ENCODE data around the gene SLC22A14.
"Not testable (repeated sequence)": the region's sequence is repeated elsewhere in the genome, so short reads cannot be mapped to it uniquely, and the experiment has no call there.

SLC22A14 gene

DNA sequence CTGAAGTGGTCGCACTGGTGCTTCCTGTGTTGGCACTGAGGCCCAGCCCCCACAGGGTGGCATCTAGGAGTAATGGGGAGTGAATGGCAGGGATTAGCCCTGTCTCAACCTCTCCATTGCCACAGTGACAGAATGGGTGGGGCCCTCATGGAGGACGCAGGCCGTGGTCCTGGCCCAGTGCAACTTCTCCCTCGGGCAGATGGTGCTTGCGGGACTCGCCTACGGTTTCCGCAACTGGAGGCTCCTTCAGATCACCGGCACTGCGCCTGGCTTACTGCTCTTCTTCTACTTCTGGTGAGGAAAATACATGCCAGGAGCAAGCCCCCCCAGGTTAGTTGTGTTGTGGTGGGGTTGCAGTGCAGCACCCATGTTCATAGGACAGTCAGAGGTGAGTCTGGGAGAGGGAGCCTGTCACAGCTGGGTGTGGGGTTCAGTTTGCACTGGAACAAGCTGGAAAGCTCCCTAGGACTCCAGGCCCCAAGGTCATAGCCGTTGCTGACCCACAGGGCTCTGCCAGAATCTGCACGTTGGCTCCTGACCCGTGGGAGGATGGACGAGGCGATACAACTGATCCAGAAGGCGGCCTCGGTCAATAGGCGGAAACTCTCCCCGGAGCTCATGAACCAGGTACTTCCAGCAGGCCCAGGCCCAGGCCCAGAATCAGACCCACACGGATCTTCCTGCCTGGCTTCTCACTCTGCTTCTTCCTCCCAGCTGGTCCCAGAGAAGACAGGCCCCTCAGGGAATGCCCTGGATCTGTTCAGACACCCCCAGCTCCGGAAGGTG is 7.0 kb upstream of the SLC22A14 start:
- DNase-seq = no peak

DNA sequence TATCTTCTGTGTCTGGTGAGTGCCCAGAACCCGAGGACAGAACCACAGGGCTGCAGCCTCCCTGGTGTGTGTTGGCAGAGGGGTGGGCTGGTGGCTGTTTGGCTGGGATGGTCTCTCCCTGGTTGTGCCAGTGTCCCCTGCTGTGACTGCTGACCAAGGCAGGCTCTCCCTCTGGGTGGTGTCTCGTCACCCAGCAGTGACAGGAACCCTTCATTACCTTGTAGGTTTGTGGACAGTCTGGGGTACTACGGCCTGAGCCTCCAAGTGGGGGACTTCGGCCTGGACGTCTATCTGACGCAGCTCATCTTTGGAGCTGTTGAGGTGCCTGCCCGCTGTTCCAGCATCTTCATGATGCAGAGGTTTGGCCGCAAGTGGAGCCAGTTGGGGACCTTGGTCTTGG is 6.4 kb upstream of the SLC22A14 start:
- DNase-seq = no peak

DNA sequence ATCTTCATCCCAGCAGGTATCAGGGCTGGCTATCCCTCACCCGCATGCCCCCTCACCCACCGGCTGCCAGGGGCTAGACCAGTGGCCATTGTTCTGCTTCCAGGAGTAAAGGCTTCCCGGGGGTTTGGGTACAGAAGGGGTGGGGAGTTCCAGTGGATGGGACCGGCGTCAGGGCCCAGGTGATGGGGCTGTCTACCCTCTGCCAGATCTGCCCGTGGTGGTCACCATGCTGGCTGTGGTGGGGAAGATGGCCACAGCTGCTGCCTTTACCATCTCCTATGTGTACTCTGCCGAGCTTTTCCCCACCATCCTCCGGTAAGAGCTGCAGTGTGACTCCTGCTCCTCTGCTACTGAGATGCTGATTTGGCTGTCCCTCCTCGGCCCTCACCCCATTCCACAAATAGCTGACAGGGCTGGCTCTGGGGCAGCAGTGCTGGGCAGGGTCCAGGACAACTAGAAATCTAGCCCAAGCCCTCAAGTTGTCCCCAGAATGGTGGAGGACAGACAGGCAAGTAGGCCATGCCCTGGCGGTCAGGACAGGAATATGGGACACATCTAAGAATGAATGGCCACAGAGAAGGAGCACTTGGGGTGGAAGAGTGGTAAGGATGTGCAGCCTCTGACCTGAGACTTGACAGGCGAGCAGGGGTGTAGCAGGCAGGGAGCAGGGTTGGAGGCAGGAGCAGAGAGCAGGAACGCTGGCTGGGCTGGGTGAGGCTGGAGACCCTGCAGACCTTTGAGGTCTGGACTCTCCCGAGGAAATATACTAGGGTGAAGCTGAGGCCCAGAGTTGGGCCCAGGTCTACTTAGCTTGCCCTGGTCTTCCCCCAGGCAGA is 5.8 kb upstream of the SLC22A14 start:
- no peak for DNase-seq

DNA sequence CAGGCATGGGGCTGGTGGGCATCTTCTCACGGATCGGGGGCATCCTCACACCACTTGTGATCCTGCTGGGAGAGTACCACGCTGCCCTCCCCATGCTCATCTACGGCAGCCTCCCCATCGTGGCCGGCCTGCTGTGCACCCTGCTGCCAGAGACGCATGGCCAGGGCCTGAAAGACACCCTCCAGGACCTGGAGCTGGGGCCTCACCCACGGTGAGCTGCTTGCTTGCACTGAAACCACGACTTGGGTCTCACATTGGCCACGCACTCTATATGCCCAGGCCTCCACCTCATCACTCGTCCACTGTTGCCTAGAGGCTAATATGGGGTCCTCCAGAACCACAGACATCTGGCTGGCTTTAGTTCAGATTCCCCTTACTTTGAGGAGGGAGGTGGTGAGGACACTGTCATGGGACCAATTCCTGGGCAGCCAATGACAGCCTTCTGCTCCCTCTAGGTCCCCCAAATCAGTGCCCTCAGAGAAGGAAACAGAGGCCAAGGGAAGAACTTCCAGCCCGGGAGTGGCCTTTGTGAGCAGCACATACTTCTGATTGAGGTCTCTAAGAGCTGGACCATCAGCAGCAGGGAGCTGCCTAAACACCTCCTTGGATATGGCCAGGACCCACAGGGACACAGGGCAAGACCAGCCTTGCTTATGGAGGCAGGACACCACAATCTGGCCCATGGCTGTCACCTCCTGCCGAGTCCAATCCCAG is 5.0 kb upstream of the SLC22A14 start:
- no peak for DNase-seq

DNA sequence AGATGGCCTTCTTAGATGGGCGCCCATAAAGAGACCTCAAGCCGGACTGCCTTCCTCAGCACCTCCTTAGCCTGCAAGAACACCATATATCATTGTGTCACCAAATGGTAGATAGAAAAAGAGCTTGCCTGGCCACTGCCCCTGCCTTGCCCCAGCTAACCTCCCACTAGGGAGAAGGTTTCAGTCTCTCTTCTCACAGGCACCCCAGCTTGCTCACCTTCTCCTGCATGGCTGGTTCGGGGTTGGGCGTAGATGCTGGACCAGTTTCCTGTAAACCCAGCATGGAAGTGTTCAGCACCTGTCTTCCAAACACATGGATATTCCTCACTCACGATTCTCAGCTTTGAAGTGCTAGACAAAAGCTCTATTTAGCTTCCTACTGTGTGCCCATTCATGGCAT is 3.3 kb upstream of the SLC22A14 start:
- DNase-seq = no peak

DNA sequence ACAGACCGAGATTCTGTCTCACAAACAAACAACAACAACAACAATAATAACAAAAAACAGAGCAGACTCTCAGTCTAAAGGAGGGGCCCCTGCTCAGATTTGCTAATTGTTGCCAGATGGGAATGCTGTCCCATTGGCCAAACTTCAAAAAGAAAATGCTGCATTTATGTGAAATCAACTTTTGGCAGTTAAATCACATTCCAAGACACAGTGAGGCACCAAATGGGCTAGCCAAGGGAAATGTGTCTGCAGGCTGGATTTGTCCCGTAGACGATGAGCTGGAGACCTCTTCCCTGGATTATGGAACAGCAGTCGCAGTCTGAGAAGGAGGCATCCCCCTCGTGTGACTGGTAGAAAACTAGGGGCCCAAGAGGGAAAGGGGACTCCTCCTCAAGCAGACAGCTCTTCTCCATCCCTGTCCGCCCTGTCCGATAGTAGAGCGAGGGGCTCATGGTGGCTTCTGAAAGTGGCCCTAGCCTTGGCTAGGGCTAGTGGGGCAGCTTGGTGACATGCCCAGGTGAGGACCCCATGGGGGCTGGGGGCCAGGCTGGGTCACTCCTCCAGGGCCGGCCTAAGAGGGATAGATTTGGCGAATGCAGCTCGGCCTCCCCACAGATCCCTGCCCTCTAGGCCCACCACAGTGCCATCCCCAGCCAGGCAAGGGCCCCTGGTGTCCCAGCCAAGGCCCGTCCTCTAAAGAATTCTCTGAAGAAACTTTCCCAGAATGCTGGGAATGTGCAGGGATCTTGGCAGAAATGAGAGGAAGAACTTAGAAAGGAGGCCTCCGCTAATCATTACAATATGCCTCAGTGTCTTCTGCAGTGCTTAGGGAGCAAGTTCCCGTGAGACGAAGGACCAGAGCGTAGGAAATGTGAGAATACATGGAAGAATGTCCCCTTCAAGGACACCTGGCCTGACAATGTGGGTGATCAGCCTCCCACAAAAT is 2.0 kb downstream of the SLC22A14 start:
- no peak for DNase-seq

DNA sequence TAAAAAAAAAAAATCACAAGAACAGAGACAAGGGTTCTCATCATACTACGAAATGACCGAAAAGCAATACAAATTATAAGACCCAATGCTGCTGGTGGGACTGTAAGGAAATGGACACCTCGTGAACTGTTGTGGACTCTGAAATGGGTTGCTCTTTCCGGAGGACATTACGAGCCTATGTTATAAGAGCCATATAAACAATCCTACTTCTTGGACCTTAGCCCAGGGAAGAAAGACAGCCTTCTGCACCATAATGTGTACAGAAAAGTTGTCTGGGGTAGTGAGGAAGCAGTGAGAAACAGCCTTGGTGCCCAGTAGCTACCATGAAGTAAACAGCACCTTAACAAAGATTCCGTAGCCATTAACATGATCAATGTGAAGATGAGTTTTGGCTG is 2.7 kb downstream of the SLC22A14 start:
- no peak for DNase-seq

DNA sequence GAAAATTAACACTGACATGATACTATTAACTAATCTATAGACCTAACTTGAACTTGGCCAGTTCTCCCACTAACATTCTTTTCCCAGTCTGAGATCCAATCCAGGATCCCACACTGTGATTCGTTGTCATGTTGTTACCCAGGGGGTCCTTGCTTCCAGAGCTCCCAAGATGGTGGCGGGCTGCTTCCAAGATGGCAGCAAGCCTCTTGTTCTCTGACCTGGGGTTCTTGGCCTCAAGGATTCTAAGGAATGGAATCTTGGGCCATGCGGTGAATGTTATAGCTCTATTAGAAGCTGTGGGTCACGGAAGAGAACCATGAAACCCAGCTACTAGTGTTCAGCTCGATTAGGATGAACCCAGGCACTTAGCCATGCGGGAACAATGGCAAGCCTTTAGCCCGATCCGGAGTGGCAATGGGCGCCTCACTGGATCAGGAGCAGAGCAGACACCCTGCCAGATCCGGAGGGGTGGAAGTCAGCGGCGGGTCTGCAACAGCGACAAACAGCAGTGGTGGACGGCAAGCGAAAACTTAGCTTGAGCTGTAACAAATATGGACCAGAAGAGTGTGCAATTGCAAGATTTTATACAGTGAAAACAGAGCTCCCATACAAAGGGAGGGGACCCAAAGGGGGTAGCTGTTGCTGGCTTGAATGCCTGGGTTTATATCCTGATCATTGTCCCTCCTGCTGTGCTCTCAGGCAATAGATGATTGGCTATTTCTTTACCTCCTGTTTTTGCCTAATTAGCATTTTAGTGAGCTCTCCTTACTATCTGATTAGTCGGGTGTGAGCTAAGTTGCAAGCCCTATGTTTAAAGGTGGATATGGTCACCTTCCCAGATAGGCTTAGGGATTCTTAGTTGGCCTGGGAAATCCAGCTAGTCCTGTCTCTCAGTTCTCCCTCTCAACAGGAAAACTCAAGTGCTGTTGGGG is 7.5 kb downstream of the SLC22A14 start:
- DNase-seq = not testable (repeated sequence)

DNA sequence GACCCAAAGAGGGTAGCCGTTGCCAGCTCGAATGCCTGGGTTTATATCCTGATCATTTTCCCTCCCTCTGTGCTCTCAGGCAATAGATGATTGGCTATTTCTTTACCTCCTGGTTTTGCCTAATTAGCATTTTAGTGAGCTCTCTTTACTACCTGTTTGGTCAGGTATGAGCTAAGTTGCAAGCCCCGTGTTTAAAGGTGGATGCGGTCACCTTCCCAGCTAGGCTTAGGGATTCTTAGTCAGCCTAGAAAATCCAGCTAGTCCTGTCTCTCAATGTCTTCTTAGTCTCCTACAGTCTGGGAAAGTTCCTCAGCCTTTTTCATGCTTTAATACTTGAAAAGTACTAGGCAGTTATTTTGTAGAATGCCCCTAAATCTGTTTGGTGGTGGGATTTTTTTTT is 15.0 kb downstream of the SLC22A14 start:
- DNase-seq = not testable (repeated sequence)

DNA sequence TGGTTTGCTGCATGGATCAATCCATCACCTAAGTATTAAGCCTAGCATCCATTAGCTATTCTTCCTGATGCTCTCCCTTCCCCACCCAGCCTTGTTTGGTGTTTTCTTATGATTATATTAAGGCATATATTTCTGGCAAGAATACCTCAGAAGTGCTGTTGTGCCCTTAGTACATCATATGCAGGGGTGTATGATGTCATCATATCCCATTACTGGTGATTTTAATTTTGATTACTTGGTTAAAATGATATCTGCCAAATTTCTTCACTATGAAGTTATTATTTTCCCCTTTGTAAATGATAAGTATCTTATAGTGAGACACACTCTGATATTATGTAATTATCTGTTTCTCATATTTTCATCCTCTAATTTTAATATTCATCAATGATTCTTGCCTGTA is 15.4 kb downstream of the SLC22A14 start:
- DNase-seq = no peak

DNA sequence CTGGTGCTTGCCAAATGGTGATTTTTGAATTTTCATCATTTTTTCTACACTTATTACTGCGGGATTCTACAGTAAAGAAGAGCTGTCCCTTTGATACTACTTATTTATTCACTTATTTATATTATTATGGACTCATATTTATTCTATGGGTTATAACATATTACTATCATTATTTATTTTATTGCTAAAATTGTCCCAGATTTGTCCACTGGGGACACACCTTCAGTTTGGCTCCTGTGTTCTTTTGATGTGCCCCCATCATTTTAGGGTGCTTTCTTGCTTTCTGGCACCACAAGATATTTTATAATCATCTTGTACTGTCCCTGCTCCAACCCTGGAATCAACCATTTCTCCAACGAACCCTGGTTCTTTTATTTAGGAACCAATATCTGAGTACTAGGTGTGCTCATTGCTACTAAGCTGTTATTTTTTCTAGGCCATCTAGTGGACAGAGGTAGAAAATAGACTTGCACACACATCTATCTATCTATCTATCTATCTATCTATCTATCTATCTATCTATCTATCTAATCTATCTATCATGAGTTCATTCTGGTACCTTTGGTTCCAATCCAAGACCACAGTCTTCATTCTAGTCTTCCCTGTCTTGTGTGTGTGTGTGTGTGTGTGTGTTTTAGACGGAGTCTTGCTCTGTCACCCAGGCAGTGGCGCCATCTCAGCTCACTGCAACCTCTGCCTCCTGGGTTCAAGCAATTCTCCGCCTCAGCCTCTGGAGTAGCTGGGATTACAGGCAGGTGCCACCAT is 16.0 kb downstream of the SLC22A14 start:
- DNase-seq = peak; percentile 14

DNA sequence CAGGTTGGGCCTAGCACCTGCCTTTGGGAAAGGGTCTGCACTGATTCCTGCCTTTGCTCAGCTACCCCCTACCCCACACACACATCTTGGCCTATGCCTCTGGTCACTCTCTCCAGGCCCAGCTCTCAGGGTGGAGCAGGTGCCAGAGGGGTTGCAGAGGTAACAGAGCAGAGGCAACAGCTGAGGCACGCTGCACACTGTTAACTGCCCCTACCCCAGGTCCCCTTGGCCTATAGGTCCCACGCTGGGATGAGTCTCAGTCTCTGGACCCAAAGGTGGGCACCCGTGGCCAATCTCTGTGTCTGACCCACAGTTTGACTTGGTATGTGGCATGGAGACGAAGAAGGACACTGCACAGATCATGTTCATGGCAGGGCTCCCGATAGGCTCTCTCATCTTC is 24.8 kb downstream of the SLC22A14 start:
- no peak for DNase-seq

DNA sequence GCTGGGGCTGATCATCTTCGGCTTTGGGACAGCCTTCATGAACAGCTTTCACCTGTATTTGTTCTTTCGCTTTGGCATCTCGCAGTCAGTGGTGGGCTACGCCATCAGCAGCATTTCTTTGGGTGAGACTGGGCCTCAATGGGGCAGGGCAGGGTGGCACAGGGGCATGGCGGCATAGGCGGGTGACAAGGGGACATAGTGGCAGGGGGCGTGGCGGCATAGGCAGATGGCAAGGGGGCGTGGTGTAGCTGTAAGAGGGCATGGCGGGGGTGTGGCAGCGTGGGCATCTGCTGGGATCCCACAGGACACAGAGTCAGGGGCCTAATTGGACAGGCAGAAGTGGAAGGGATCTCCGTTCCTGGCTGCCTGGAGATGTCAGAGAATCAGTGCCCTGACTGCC is 25.5 kb downstream of the SLC22A14 start:
- DNase-seq = no peak

DNA sequence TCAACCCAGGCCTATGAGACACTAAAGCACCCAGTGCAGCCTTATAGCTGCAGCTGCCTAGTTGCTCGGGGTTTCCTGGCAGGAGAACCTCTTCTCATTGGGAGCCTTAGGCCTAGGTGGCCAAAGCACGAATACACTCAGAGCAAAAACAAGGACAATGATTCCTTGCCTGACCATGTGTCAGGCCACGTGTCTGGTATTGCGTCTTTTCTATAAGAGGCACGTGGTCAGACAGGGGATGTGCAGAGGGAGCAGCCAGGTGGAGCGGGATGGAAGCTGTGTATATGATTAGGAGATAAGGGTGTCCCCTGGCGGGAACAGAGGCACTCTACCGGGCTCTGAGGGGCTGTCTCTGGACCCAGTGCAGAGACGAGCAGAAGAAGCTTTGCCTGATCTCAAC is 26.4 kb downstream of the SLC22A14 start:
- DNase-seq = no peak

DNA sequence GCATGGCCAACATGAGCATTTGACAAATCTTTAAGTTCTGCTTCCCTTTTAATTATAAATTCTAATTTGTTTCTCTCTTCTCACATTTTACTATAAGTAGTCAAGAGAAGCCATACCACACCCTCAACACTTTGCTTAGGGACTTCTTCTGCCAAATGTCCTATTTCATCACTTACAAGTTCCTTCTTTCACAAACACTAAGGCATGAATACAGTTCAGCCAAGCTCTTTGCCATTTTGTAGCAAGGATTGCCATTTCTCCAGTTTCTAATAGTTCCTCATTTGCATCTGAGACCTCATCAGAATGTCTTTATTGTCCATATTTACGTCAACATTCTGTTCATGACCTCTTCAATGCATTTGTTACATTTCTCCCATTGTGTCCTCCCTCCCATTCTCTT is 29.4 kb downstream of the SLC22A14 start:
- no peak for DNase-seq

DNA sequence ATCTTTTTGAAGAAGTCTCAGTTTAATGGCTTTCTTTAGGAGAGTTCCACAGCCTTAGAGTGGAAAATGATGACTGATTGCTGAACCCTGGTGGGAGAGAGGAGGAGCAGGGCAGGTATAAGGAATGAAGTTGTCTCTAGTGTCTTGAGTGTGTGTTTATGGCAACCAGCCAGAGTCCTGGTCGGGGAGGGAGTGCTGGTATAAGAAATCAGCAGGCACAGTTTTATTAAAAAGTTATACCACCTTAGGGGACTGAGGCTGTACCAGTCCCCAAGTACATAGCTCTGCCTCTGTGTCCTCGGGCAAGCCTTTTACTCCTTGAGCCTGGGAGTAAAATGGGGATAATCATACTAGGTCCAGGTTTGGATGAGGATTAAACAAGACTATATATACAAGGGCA is 29.8 kb downstream of the SLC22A14 start:
- DNase-seq = no peak

DNA sequence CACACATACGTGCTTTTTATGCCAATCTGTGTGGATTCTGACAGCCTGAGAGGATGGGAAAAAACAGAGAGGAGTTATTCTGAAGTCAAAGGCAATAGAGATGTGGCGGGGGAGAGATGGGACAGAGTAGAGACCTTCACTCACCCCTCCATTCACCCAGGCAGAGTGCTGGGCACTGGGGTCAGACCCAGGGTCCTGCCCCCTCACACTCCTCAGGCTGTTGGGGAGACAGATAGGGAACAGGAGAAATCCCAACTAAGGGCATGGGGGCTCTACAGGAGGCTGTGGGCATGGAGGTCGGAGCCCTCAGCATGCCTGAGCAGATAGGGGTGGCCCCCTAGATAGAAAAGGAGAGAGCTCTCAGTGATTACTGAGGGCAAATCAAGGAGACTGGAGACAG is 30.3 kb downstream of the SLC22A14 start:
- no peak for DNase-seq

DNA sequence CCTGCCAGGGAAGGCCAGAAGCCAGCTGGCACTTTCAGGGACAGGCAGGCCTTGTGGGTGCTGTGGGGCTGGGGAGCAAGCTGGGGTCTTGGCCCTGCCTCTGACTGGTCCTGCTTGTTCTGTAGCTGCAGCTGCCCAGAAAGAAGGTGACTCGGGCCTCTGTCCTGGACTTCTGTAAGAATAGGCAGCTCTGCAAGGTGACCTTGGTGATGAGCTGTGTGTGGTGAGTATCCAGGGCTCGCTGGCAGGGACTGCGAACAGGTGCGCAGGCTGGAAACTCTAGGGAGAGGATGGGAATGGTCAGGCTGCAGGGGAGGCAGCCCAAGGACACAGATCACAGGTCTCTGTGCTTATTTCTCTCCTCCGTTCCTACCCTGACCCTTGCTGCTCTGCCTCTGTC is 31.2 kb downstream of the SLC22A14 start:
- DNase-seq = no peak

DNA sequence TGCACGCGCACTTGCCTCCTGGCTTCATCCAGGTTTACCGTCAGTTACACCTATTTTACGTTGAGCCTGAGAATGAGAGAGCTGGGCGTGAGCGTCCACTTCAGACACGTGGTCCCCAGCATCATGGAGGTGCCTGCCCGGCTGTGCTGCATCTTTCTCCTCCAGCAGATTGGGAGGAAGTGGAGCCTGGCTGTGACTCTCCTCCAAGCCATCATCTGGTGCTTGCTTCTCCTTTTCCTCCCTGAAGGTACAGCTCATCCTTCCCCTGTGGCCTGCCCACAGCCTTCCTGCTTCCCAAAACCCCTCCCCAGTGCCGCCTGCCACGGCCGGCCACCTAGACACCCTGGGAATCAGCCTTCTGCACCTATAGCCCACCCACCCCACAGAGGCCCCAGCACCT is 31.6 kb downstream of the SLC22A14 start:
- DNase-seq = no peak

DNA sequence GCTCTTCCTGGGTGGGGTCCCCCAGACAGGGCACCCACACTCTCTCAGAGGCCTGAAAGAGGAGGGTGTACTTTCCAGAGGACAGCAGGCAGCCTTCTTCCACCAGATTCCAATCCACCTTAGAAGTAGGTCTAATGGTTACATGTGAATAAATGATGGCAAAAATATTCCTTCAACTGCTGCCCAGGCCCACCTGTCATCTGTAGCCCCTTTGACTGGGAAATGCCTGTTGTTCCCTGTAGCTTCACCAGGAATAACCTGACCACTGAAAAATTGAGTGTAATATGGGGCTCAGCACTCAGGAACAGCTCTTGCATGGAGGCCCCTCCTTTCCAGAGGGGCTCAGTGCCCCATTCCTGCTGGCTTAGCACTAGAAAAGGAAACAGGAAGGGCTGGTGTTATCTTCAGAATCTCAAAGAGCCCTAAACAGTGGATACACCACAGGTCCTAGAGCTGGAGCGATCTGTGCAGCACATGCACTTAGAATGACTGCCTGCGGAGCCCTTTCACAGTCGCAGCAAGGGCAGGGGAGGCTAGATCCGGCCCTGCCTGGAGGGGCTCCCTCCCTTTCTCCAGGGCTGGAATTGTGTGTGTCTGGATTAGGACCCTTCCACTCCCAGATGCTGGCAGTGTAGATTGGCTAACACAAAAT is 32.1 kb downstream of the SLC22A14 start:
- DNase-seq = no peak

Measured in NCI-H82 (cell line).